Keratinocyte (primary cell): Measurements from ENCODE around the gene TUBE1. TPM values are rescaled to one million over a fixed set of nuclear protein-coding genes. Genes with fewer than 3 reads are reported as not detected.

Experiments
- DNase-seq: peaks from one replicate; pipeline ENCODE4 v3.0.0-alpha.2; 2011; ENCODE audit warnings: low read depth, missing footprints, low spot score
- FAIRE-seq: peaks from 2 replicates; lab custom pipeline; 2011; peaks lifted over from hg19 to GRCh38; lab: Jason Lieb, UNC
- H2AFZ ChIP-seq: 2 replicates; pipeline ENCODE4 v1.6.0; 2012; ENCODE audit warnings: low read length, control low read depth, inconsistent platforms; ENCODE audit not compliant: control insufficient read depth
- H3K27ac ChIP-seq: 2 replicates; pipeline ENCODE4 v1.5.1; 2011; ENCODE audit warnings: low read length; ENCODE audit not compliant: control insufficient read depth, insufficient read depth
- H3K27me3 ChIP-seq: 3 replicates; pipeline ENCODE4 v1.6.0; 2011; ENCODE audit warnings: low read length; ENCODE audit not compliant: control insufficient read depth, insufficient read depth; ENCODE audit errors: extremely low read depth
- H3K36me3 ChIP-seq, 2 experiments: 2 replicates in 1 of 2; 3 replicates in 1 of 2; pipeline ENCODE4 v1.5.1; 2011; ENCODE audit warnings: low read length in 2 of 2, mild to moderate bottlenecking in 1 of 2; ENCODE audit not compliant: control insufficient read depth in 2 of 2, insufficient read depth in 2 of 2; ENCODE audit errors: extremely low read depth in 1 of 2
- H3K4me1 ChIP-seq: 3 replicates; pipeline ENCODE4 v1.5.1; 2011; ENCODE audit warnings: low read length; ENCODE audit not compliant: control insufficient read depth, insufficient read depth; ENCODE audit errors: extremely low read depth
- H3K4me2 ChIP-seq: 3 replicates; pipeline ENCODE4 v1.6.0; 2011; ENCODE audit warnings: low read depth, low read length; ENCODE audit not compliant: control insufficient read depth, insufficient read depth; ENCODE audit errors: extremely low read depth
- H3K4me3 ChIP-seq, 3 experiments: fragments of 200-600 bp in 1 of 3; sonication (generic) in 1 of 3; 2 replicates in 2 of 3; 3 replicates in 1 of 3; pipeline ENCODE4 v1.5.1; 2011 to 2016; ENCODE audit warnings: low read length in 3 of 3, mild to moderate bottlenecking in 3 of 3, control low read depth in 2 of 3, inconsistent platforms in 1 of 3, low read depth in 1 of 3, mixed read lengths in 1 of 3, mixed run types in 1 of 3, moderate library complexity in 1 of 3; ENCODE audit not compliant: control insufficient read depth in 2 of 3, insufficient read depth in 2 of 3; ENCODE audit errors: extremely low read depth in 1 of 3
- H3K79me2 ChIP-seq: 2 replicates; pipeline ENCODE4 v1.6.0; 2012; ENCODE audit warnings: low read length; ENCODE audit not compliant: control insufficient read depth, insufficient read depth
- H3K9ac ChIP-seq: 3 replicates; pipeline ENCODE4 v1.6.0; 2011; ENCODE audit warnings: low read length; ENCODE audit not compliant: control insufficient read depth, insufficient read depth; ENCODE audit errors: extremely low read depth
- H3K9me1 ChIP-seq: 3 replicates; pipeline ENCODE4 v1.6.0; 2011; ENCODE audit warnings: low read length; ENCODE audit not compliant: control insufficient read depth, insufficient read depth; ENCODE audit errors: extremely low read depth
- H3K9me3 ChIP-seq: 2 replicates; pipeline ENCODE4 v1.5.1; 2012; ENCODE audit warnings: low read depth, low read length; ENCODE audit not compliant: control insufficient read depth
- H4K20me1 ChIP-seq: 3 replicates; pipeline ENCODE4 v1.6.0; 2011; ENCODE audit warnings: low read length; ENCODE audit not compliant: control insufficient read depth, insufficient read depth; ENCODE audit errors: extremely low read depth
- CTCF ChIP-seq, 3 experiments: IDR thresholded peaks in 1 of 3; conservative IDR thresholded peaks in 1 of 3; optimal IDR thresholded peaks in 1 of 3; 2 replicates in 2 of 3; 3 replicates in 1 of 3; pipeline versions ENCODE3 to v1.5.1; 2011; ENCODE audit warnings: low read length in 3 of 3, mild to moderate bottlenecking in 3 of 3, moderate library complexity in 2 of 3, control low read depth in 1 of 3, inconsistent platforms in 1 of 3; ENCODE audit not compliant: insufficient read depth in 2 of 3; ENCODE audit errors: extremely low read depth in 1 of 3
- EZH2 ChIP-seq: IDR thresholded peaks from one replicate; pipeline ENCODE4 v1.6.1; 2012; ENCODE audit warnings: inconsistent platforms, mild to moderate bottlenecking, low read length, moderate library complexity
- dilution Hi-C: fragments of 300-500 bp; cut with MboI; formaldehyde crosslinking; loops from one replicate; pipeline ENCODE4 v1.7.0; 2020; ENCODE audit warnings: low sequenced_read_pairs; ENCODE audit not compliant: extremely low pct_ligation_motif_present
- polyA plus RNA-seq, 5 experiments: library from polyadenylated mRNA; depleted of rRNA in 3 of 5; stranded (reverse) in 3 of 5; stranded (forward) in 1 of 5; unstranded in 1 of 5; fragments of >200 nt; gene quantifications; 1 replicate in 1 of 5; 2 replicates in 3 of 5; 3 replicates in 1 of 5; pipeline versions ENCODE4 v1.2.1 to v1.2.3, GENCODE V29; 2011 to 2012; ENCODE audit warnings: missing spikeins in 2 of 5, low read depth in 1 of 5, low replicate concordance in 1 of 5

TUBE1 gene
- polyA plus RNA-seq, 1 donor (not counting 4 experiments of a cell fraction or from before 2014, with no cell fraction given), result 15.4 TPM

GRCh38 chr6:112041535-112041934 lies 45.7 kb downstream of the TUBE1 start:
- H3K36me3 ChIP-seq, result no peaks in the 10 kb centered on the region
- no peaks in the 10 kb centered on the region for H3K79me2 ChIP-seq
- dilution Hi-C loops, result no loop called here
- H2AFZ ChIP-seq, result no peak overlapping the region
- TF ChIP-seq CTCF (optimal IDR thresholded peaks at IDR 0.05 in 1 of 3, IDR thresholded peaks at IDR 0.05 in 1 of 3, conservative IDR thresholded peaks at IDR 0.05 in 1 of 3; ENCODE audit: extremely low read depth in 1 of 3, insufficient read depth in 2 of 3, low read length in 3 of 3), result no peak
- TF ChIP-seq EZH2, result no peak
- H3K27me3 ChIP-seq, result no peaks in the 10 kb centered on the region
- H3K27ac ChIP-seq, result no peak overlapping the region
- H3K4me1 ChIP-seq, result peaks cover 4% of the 10 kb centered on the region
- no peaks in the 10 kb centered on the region for H4K20me1 ChIP-seq
- H3K4me3 ChIP-seq, result no peak overlapping the region
- DNase-seq (no peak), FAIRE-seq (no peak)
- no peaks in the 10 kb centered on the region for H3K9me3 ChIP-seq
- H3K4me2 ChIP-seq, result no peak overlapping the region
- H3K9me1 ChIP-seq, result no peaks in the 10 kb centered on the region
- H3K9ac ChIP-seq, result no peak overlapping the region

GRCh38 chr6:112040956-112041355 lies 46.3 kb downstream of the TUBE1 start:
- no peak for FAIRE-seq

More at GRCh38 chr6:112040956-112041355, 46.3 kb downstream of the TUBE1 start:
- Histone ChIP-seq H3K4me3 (no peak overlapping the region), H3K27me3 (no peaks in the 10 kb centered on the region), H3K27ac (no peak overlapping the region), H3K4me2 (no peak overlapping the region), H3K36me3 (no peaks in the 10 kb centered on the region), H4K20me1 (no peaks in the 10 kb centered on the region), H3K9me1 (no peaks in the 10 kb centered on the region), H3K9me3 (no peaks in the 10 kb centered on the region), H3K79me2 (no peaks in the 10 kb centered on the region), H2AFZ (no peak overlapping the region), H3K9ac (no peak overlapping the region), H3K4me1 (peaks cover 4% of the 10 kb centered on the region)
- TF ChIP-seq EZH2, result no peak
- no peak for TF ChIP-seq CTCF (optimal IDR thresholded peaks at IDR 0.05 in 1 of 3, IDR thresholded peaks at IDR 0.05 in 1 of 3, conservative IDR thresholded peaks at IDR 0.05 in 1 of 3; ENCODE audit: extremely low read depth in 1 of 3, insufficient read depth in 2 of 3, low read length in 3 of 3)
- DNase-seq, result no peak
- dilution Hi-C loops, result no loop called here
